Transverse colon (tissue), 4 donors: Measurements from ENCODE around the gene GPR142. TPM values are rescaled to one million over a fixed set of nuclear protein-coding genes. Genes with fewer than 3 reads are reported as not detected.

Experiments
- DNase-seq: peaks from one replicate; pipeline ENCODE4 v3.0.0-alpha.2; 2019
- H3K27ac ChIP-seq, 4 donors: fragments of 200-600 bp; sonication (generic); 2 replicates each; pipeline ENCODE4 v1.5.1; 2016 to 2018; ENCODE audit warnings: inconsistent platforms in 4 of 4
- H3K27me3 ChIP-seq: fragments of 200-600 bp; sonication (generic); 2 replicates; pipeline ENCODE4 v1.5.1; 2017; ENCODE audit warnings: inconsistent platforms
- H3K36me3 ChIP-seq, 4 donors: fragments of 200-600 bp; sonication (generic); 2 replicates each; pipeline ENCODE4 v1.5.1; 2017 to 2019; ENCODE audit warnings: inconsistent platforms in 4 of 4
- H3K4me1 ChIP-seq, 4 donors: fragments of 200-600 bp; sonication (generic); 2 replicates each; pipeline ENCODE4 v1.5.1; 2017 to 2020; ENCODE audit warnings: inconsistent platforms in 4 of 4
- H3K4me3 ChIP-seq, 4 donors: fragments of 200-600 bp; sonication (generic); 1 replicate in 1 of 4; 2 replicates in 3 of 4; pipeline versions ENCODE4 v1.5.1 to v1.6.1; 2017 to 2019; ENCODE audit warnings: inconsistent platforms in 4 of 4
- H3K9me3 ChIP-seq, 2 donors: fragments of 200-600 bp; sonication (generic); 2 replicates each; pipeline ENCODE4 v1.5.1; 2017 to 2019; ENCODE audit warnings: inconsistent platforms in 2 of 2
- CTCF ChIP-seq, 5 experiments: fragments of 200-600 bp in 3 of 5; fragments of 450-650 bp in 2 of 5; sonication (generic) in 3 of 5; IDR thresholded peaks; 1 replicate in 2 of 5; 2 replicates in 3 of 5; pipeline ENCODE4 v1.5.1; 2016 to 2017; ENCODE audit warnings: antibody characterized with exemption in 5 of 5, inconsistent platforms in 3 of 5, mild to moderate bottlenecking in 2 of 5, moderate library complexity in 1 of 5
- EP300 ChIP-seq: sonication (generic); formaldehyde crosslinking; IDR thresholded peaks from one replicate; pipeline ENCODE4 v1.6.1; 2017; ENCODE audit warnings: antibody characterized with exemption, low read depth
- POLR2A ChIP-seq: fragments of 450-650 bp; IDR thresholded peaks from one replicate; pipeline ENCODE4 v1.6.1; 2016; ENCODE audit warnings: antibody characterized with exemption, mild to moderate bottlenecking, moderate library complexity
- POLR2AphosphoS5 ChIP-seq, 3 donors: sonication (generic); formaldehyde crosslinking; IDR thresholded peaks; one replicate each; pipeline ENCODE4 v1.6.1; 2016; ENCODE audit warnings: antibody characterized with exemption in 3 of 3
- WGBS, 2 donors: methylation state at CpG; one replicate each; pipeline ENCODE4 v1.1.5; 2018; ENCODE audit warnings: low coverage in 1 of 2; 5-methylcytosine and 5-hydroxymethylcytosine counted together
- in situ Hi-C, 4 donors: fragments of 200-750 bp; cut with MboI; loops; one replicate each; pipeline versions ENCODE4 v1.15.0 to v1.15.1; 2017; ENCODE audit warnings: low sequenced_read_pairs in 3 of 4, low pct_ligation_motif_present in 1 of 4, low pct_unique_long_range_greater_than_20kb in 1 of 4
- intact Hi-C: fragments of 100-400 bp; cut with DNase I; formaldehyde crosslinking; loops from one replicate; pipeline ENCODE4 v1.15.1; 2023; ENCODE audit warnings: low total_unique reads
- total RNA-seq, 4 donors: library from RNA; depleted of rRNA; stranded (reverse); fragments of >200 nt; gene quantifications; one replicate each; pipeline ENCODE4 v1.1.0, GENCODE V29; 2016

GPR142 gene
- total RNA-seq, 4 donors from 2014 or later: 0.48 TPM; not detected in 3

GRCh38 chr17:74373838-74374606, 6.7 kb downstream of the GPR142 start:
- Histone ChIP-seq H3K9me3 (no peaks in the 10 kb centered on the region), H3K27me3 (no peaks in the 10 kb centered on the region), H3K4me3 (no peak overlapping the region), H3K4me1 (peaks cover 0 to 16% (median 12%) of the 10 kb centered on the region in 4 donors), H3K27ac (peak overlapping the region in 3 of 4 donors; percentile 14 to 41 (median 40)), H3K36me3 (no peaks in the 10 kb centered on the region)
- 80% methylated on average over 15 of the region's 15 CpGs; no CpG with 5 or more reads in 1 of the 2 donors for WGBS, 2 donors
- intact Hi-C loops: no loop called here
- TF ChIP-seq CTCF (IDR thresholded peaks at IDR 0.05): no peak
- TF ChIP-seq POLR2AphosphoS5 (IDR thresholded peaks at IDR 0.05): peak; percentile 74 to 90 (median 78)
- peak; percentile 70 for DNase-seq
- in situ Hi-C loops: loop anchor here in 2 of 4 donors (25.0 kb wide), 1 partner anchor 162 kb away; the partner anchor contains the start of genes RPL38 (in 2 of the 2) and TTYH2 (in 2 of the 2)

- Histone ChIP-seq H3K9me3 (no peaks in the 10 kb centered on the region), H3K4me3 (no peak overlapping the region), H3K27me3 (no peaks in the 10 kb centered on the region), H3K4me1 (peaks cover 8 to 19% (median 17%) of the 10 kb centered on the region in 4 donors), H3K27ac (no peak overlapping the region), H3K36me3 (no peaks in the 10 kb centered on the region)
- WGBS, 2 donors: 72 to 81% methylated on average over 2 to 3 of the region's 3 CpGs
- in situ Hi-C loops: loop anchor here in 3 of 4 donors (5.0 to 25.0 kb wide), 3 partner anchors 82 to 163 kb away; partner anchors contain the start of genes RPL38 (in 2 of the 3) and TTYH2 (in 2 of the 3)
- DNase-seq: no peak
- TF ChIP-seq POLR2AphosphoS5 (IDR thresholded peaks at IDR 0.05) (no peak), POLR2A (no peak), CTCF (IDR thresholded peaks at IDR 0.05) (no peak), EP300 (no peak)
- intact Hi-C loops: no loop called here
Measured at GRCh38 chr17:74374858-74375257, 7.6 kb downstream of the GPR142 start.

GRCh38 chr17:74379495-74380085, 12.3 kb downstream of the GPR142 start:
- Histone ChIP-seq H3K27ac (peak overlapping the region; percentile 70 to 83 (median 82)), H3K9me3 (no peaks in the 10 kb centered on the region), H3K36me3 (no peaks in the 10 kb centered on the region), H3K4me3 (peak overlapping the region in 1 of 4 donors; percentile 6), H3K4me1 (peaks cover 13 to 25% (median 19%) of the 10 kb centered on the region in 4 donors), H3K27me3 (no peaks in the 10 kb centered on the region)
- 0 to 14% methylated on average over 2 to 18 of the region's 20 CpGs for WGBS, 2 donors
- intact Hi-C loops: loop anchor here (1.0 kb wide), 1 partner anchor 78 kb away; no protein-coding TSS in a partner anchor
- TF ChIP-seq CTCF (IDR thresholded peaks at IDR 0.05): peak; percentile 95 to 98 (median 97)
- no peak for TF ChIP-seq EP300
- no peak for TF ChIP-seq POLR2A
- peak in 1 of 3 donors; percentile 10 for TF ChIP-seq POLR2AphosphoS5 (IDR thresholded peaks at IDR 0.05)
- in situ Hi-C loops: loop anchor here in 2 of 4 donors (5.0 kb wide), 2 partner anchors 78 to 118 kb away; no protein-coding TSS in a partner anchor
- DNase-seq: peak; percentile 95
